GM10847 (cell line): ENCODE data around the gene CDK11A.
"Not testable (repeated sequence)": the region's sequence is repeated elsewhere in the genome, so short reads cannot be mapped to it uniquely, and the experiment has no call there.

ENCODE experiments used
- POLR2A ChIP-seq: IDR thresholded peaks from 2 replicates; pipeline ENCODE4 v1.6.1; 2011; ENCODE audit not compliant: insufficient read length; ENCODE audit errors: extremely low read depth

Gene CDK11A

GRCh38 chr1:1664941-1665814, 59.0 kb downstream of the CDK11A start:
- no peak for TF ChIP-seq POLR2A

GRCh38 chr1:1658583-1659549, 65.3 kb downstream of the CDK11A start, which contains the start of gene CDK11B:
CDK11B (minus strand) TSS chr1:1659004; CDS start chr1:1657485, 1,519 bp downstream.
- not testable (repeated sequence) for TF ChIP-seq POLR2A
